Suppressor macrophage (primary cell): Measurements from ENCODE around the gene KRT1.

Experiments
- DNase-seq, 4 experiments: peaks; one replicate each; pipeline ENCODE4 v3.0.0-alpha.2; 2020 to 2022

Gene KRT1

GRCh38 chr12:52633383-52633782, 46.8 kb downstream of the KRT1 start:
- DNase-seq: peak in 2 of 4 experiments; percentile 16 to 28

GRCh38 chr12:52632656-52633055, 47.6 kb downstream of the KRT1 start:
- no peak for DNase-seq

DNA sequence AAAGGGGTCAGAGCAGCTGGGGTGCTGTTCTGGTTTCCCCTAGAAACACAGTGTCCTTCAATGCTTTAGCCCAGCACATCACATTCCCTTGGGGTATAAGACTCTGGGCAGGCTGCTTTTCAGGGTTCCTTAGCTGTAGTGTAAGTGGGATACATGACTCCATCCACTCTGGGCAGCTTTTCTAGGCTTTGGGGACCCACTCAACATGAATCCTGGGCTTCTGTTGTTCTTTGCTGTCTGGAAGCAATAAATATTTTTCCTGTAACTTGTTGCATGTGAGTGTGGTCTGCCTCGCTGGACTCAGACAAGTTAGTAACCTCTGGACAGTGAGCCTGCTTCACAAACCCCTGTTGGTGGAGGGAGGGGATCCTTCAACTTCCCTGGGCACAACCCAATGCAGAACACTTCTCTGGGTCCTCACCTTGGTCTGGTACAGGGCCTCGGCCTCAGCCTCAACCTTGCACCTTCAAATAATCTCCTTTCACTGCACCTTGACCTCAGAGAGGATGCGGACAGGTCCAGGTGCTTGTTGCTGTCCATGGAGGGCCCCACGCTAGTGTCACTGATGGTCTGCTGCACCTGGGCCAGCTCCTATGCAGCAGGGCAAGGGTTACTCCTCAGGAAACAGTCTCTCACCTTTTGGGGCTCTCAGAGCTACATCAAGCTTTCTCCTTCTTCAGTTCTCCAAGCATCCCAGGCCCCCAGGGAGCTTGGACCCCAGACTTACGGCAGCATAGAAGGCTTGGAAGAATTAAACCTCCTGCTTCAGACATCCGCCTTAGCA, 48.3 kb downstream of the KRT1 start:
- no peak for DNase-seq

DNA sequence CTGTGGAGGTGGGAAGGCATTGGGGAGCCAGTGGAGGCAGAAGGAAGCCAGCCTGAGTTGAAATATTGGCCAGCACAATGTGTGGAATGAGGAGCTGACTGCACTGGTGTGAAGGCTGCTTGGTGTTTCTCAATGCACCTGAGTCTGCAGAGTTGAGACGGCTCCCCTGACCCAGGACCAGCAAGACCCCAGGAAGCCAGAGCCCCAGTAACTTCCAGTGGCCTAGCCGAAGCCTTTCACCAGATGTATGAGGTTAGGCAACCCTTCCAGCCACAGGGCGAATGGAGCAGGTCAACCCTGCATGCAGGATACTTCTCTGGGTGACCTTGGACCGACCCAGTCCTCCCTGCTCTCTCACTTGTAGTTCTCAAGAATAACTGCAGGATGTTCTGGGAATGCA, 48.9 kb downstream of the KRT1 start:
- DNase-seq: no peak

- DNase-seq: no peak
Observed at GRCh38 chr12:52630599-52631200, 49.5 kb downstream of the KRT1 start.

- no peak for DNase-seq
Observed at GRCh38 chr12:52630008-52630500, 50.2 kb downstream of the KRT1 start.

- peak; percentile 29 to 66 (median 58) for DNase-seq
Observed at GRCh38 chr12:52629281-52630007, 50.8 kb downstream of the KRT1 start.

DNA sequence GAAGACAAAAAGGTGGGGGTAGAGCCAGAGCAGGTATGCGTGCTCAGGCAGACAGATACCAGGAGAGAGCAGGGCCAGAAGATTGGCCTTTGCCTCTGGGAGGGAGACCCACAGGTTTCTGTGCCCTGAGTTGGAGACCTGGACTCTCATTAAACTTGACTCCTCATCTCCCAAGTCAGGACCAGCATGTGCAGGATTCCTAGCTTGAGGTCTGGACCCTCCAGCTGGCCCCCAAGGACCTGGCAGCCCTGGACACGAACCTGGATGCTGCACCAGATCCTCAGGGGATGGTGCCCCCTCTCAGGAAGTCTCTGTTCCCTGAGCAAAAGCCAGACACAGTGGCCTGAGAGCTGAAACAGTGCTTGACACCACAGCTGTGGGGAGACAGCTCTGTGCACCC, 51.4 kb downstream of the KRT1 start:
- no peak for DNase-seq

DNA sequence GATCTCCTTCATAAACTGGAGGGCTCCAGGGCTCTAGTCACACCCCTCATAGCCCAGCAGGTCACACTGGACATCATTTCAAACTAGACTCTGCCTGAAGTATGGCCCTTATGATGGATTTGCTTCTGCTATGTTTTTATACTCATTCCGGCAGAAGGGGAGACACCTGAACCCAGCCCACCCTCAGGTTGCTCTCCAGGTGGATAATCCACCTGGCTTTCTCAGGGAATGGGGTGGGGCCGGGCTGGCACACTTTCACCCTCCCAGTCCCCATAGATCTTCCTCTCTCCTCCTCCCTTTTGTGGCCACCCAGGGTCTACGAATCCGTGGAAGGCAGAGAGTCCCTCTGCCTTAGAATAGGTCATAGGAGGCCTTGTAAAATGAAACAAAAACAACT, 52.1 kb downstream of the KRT1 start:
- no peak for DNase-seq

DNA sequence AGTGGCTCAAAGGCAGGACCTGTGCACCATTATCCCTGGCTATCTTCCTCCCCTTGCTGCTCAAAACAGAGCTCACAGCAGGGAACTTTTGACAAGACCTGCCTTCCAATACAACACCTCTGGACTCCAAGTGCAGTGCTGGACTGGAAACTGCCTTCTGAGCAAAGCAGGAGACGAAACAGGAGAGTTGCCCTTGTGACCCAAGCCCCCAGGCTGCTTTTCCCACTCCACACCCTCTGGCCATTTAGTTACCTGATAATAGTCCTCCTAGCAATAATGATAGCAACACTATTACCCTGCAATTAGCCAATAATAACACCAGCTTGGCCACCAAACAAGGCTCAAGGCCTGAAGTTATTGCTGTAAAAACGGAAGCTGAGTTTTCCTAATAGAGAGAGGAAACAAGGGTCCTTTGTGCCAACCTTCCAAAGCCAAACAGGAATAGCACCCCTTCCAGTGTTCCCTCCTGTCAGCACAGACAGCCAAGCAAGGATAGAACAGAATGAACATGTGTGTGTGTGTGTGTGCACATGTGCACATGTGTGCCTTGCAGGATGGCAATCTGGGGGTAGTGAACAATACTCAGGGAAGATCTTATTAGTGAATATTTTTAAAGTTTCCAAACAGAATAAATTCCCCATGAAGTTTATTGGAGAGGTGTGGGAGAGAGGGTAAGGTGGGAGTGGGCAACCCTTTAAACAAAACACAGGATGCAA, 52.7 kb downstream of the KRT1 start:
- DNase-seq: no peak
